ENCODE measurements around the gene SND1.

The SND1 gene

DNA sequence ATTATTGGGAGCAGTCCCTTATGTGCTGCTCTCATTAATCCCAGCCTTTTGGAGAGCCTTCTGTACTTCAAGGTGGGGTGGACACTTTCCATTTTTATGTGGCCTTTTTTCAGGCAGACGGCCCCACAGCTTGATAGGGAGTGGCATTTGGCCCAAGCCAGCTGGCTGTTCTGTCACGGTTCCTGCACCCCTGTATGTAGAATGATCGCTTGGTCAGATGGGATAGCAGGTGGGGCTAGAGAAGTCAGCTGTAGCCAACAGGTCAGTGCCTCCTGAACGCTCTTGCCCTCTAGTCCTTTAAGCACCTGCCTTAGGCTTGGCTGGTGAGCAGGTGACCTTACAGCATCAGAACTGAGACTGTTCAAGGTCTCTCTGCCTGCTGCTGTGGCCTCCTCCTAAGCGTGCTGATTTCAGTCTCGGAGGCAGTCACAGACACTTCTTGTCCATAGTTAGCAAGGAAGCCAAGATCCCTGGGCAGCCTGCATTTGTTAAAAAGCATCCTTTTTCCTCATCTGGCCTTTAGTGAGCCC is 283.9 kb downstream of the SND1 start:
- TF ChIP-seq, protein P1, sequence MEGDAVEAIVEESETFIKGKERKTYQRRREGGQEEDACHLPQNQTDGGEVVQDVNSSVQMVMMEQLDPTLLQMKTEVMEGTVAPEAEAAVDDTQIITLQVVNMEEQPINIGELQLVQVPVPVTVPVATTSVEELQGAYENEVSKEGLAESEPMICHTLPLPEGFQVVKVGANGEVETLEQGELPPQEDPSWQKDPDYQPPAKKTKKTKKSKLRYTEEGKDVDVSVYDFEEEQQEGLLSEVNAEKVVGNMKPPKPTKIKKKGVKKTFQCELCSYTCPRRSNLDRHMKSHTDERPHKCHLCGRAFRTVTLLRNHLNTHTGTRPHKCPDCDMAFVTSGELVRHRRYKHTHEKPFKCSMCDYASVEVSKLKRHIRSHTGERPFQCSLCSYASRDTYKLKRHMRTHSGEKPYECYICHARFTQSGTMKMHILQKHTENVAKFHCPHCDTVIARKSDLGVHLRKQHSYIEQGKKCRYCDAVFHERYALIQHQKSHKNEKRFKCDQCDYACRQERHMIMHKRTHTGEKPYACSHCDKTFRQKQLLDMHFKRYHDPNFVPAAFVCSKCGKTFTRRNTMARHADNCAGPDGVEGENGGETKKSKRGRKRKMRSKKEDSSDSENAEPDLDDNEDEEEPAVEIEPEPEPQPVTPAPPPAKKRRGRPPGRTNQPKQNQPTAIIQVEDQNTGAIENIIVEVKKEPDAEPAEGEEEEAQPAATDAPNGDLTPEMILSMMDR (IDR thresholded peaks at IDR 0.05; ENCODE audit: insufficient read depth, low read length, poor library complexity, severe bottlenecking): no peak
- Histone ChIP-seq H3K27me3 (replicated peaks; ENCODE audit: control insufficient read depth, insufficient read depth, low read length) (no peaks in the 10 kb centered on the region), H3K4me3 (replicated peaks; ENCODE audit: low read depth, low read length) (no peak overlapping the region), H3K36me3 (ENCODE audit: control insufficient read depth, insufficient read depth, low read length) (peaks cover 11% of the 10 kb centered on the region)
- DNase-seq (ENCODE audit: extremely low read depth, insufficient read length): no peak

DNA sequence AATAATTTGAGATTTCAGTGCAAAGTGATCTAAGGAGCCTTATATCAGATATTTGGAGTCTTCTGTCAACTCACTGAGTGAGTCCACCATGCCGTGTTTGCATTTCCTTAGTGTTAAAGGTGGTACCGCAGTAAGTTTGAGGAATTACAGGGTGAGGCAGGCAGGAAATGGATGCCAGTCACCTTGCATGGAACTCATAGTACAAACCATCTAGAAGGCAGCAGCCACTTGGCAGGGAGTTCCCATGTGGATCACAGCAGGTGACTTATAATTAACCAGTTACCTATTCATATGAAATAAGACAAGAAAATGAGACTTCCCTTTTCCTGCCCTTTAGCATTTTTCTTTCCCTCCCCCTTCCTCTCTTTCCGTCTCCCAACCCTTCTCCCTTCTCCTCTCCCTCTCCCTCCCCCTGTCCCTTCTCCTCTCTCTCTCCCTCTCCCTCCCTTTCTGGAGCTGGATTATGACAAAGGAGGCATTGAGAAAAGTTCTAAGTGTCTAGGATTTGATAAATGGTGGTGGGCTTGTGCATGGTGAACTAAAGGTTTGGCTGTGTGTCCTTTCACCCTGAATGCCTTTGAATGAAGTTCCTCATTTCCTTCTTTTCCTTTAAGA is 285.2 kb downstream of the SND1 start:
- Histone ChIP-seq H3K4me3 (replicated peaks; ENCODE audit: low read depth, low read length) (no peak overlapping the region), H3K36me3 (ENCODE audit: control insufficient read depth, insufficient read depth, low read length) (peaks cover 11% of the 10 kb centered on the region), H3K27me3 (replicated peaks; ENCODE audit: control insufficient read depth, insufficient read depth, low read length) (no peaks in the 10 kb centered on the region)
- no peak for DNase-seq (ENCODE audit: extremely low read depth, insufficient read length)
- TF ChIP-seq, protein P1 (IDR thresholded peaks at IDR 0.05; ENCODE audit: insufficient read depth, low read length, poor library complexity, severe bottlenecking): no peak

DNA sequence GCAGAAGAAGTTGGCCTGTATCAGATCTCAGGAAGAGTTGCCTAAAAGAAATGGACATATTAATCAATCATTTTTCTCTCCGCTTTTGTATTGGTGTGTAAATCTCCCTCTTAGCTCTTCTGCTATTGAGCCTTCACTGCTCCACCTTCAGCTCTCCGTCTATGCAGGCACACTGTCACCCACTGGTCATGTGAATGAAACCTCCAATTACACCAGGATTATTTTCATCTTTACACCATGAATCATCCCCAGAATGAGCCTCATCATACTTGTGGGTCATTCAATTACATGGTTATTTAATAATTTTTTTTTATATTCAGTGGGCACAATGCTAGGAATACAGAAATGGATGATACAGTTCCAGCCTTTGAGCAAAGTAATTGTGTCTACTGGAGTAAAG is 286.6 kb downstream of the SND1 start:
- DNase-seq (ENCODE audit: extremely low read depth, insufficient read length): no peak
- TF ChIP-seq, protein P1 (IDR thresholded peaks at IDR 0.05; ENCODE audit: insufficient read depth, low read length, poor library complexity, severe bottlenecking): no peak
- Histone ChIP-seq H3K4me3 (replicated peaks; ENCODE audit: low read depth, low read length) (no peak overlapping the region), H3K36me3 (ENCODE audit: control insufficient read depth, insufficient read depth, low read length) (peaks cover 15% of the 10 kb centered on the region), H3K27me3 (replicated peaks; ENCODE audit: control insufficient read depth, insufficient read depth, low read length) (no peaks in the 10 kb centered on the region)

DNA sequence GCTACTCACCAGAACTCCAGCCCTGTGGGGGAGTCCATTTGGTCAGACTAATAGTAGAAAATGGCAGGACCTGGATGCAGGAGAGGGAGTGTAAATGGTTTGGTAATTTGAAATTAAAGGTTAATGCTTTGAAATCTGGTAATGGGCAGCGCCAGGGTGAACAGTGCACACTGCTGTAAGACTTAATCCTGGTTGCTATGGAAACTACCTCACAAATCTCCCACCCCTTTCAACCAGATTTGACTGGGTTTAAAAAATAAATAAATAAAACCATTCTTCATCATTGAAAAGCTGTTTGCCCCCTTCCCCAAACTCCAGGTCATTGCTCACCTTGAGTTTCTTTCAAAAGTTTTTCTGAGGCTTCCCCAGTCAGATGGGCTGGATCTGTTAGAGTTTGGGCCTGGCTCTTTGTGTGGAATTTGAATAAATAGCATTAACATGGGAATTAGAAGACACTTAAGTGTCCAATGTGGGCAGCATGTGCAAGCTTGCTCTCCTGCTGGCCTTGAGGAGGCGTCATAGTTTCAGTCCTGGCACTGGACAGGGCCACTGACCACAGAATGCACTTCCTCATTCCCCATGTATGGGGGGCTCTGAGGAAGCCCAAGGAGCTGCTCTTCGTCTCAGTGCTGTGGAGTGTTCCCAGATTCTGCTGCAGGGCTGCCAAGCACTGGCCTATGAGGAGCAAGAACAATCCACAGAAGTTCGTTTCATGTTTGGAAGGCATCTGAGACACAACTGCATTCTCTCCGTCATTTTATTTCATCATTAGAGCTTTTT is 288.6 kb downstream of the SND1 start:
- H3K4me3 ChIP-seq (replicated peaks; ENCODE audit: low read depth, low read length): no peak overlapping the region
- peaks cover 18% of the 10 kb centered on the region for H3K36me3 ChIP-seq (ENCODE audit: control insufficient read depth, insufficient read depth, low read length)
- no peak for DNase-seq (ENCODE audit: extremely low read depth, insufficient read length)
- no peaks in the 10 kb centered on the region for H3K27me3 ChIP-seq (replicated peaks; ENCODE audit: control insufficient read depth, insufficient read depth, low read length)
- TF ChIP-seq, protein P1 (IDR thresholded peaks at IDR 0.05; ENCODE audit: insufficient read depth, low read length, poor library complexity, severe bottlenecking): no peak

DNA sequence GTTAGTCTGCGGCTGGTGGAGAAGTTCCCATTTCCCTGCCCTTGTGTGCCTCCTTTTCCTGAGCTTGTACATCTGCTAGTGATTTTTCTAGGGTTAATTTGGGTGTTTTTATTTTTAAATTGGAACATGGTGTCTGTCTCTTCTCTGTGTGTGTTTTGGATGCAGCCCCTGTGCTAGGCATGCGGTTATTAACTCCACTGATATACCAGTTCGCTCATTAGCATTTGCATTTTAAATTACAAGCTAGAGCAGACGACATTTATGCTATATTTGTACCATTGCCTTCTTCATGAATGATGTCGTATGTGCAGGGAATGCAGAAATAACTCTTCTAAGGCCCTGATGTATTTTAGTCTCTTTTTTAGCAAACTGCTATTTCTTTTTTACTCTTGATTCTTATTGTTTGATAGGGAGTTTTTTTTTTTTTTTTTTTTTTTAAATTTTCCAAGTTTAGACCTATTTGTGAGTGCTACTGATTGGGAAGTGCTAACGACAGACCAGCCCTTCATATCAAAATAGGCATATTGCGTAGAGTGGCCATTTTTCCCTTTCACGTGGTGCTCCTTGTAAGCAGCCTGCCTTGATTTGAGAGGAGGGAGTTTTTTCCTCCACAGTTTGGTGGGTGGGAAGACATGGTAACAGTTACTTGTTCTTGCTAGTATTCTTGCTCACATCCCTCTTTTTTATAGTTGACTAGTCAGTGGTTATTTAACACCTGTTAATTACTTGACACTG is 289.6 kb downstream of the SND1 start:
- no peaks in the 10 kb centered on the region for H3K27me3 ChIP-seq (replicated peaks; ENCODE audit: control insufficient read depth, insufficient read depth, low read length)

More for the DNA sequence above, 289.6 kb downstream of the SND1 start:
- no peak overlapping the region for H3K4me3 ChIP-seq (replicated peaks; ENCODE audit: low read depth, low read length)
- no peak for DNase-seq (ENCODE audit: extremely low read depth, insufficient read length)
- TF ChIP-seq, protein P1 (IDR thresholded peaks at IDR 0.05; ENCODE audit: insufficient read depth, low read length, poor library complexity, severe bottlenecking): no peak
- peaks cover 14% of the 10 kb centered on the region for H3K36me3 ChIP-seq (ENCODE audit: control insufficient read depth, insufficient read depth, low read length)
